Lung (tissue), 12 donors: Measurements from ENCODE around the gene KRT3. TPM values are rescaled to one million over a fixed set of nuclear protein-coding genes. Genes with fewer than 3 reads are reported as not detected.

Source experiments
- ATAC-seq: fragments of 200-7000 bp; cut with Tn5 transposase; one replicate; pipeline ENCODE4 v1.9.1; 2020; ENCODE audit warnings: moderate number of reproducible peaks; ENCODE audit not compliant: insufficient read depth, low FRiP score
- DNase-seq, 3 donors: peaks; one replicate each; pipeline ENCODE4 v3.0.0-alpha.2; 2013 to 2017
- H3K27ac ChIP-seq, 2 donors: one replicate each; pipeline ENCODE4 v1.5.1; 2013; ENCODE audit warnings: mild to moderate bottlenecking in 2 of 2, moderate library complexity in 2 of 2, control low read depth in 1 of 2, inconsistent platforms in 1 of 2, low read depth in 1 of 2, low read length in 1 of 2
- H3K27me3 ChIP-seq, 3 donors: one replicate each; pipeline ENCODE4 v1.5.1; 2013; ENCODE audit warnings: low read length in 2 of 3; ENCODE audit not compliant: control insufficient read depth in 3 of 3, insufficient read depth in 3 of 3
- H3K36me3 ChIP-seq, 4 donors: one replicate each; pipeline ENCODE4 v1.5.1; 2013; ENCODE audit warnings: low read length in 4 of 4, mild to moderate bottlenecking in 1 of 4, moderate library complexity in 1 of 4; ENCODE audit not compliant: control insufficient read depth in 4 of 4, insufficient read depth in 4 of 4
- H3K4me1 ChIP-seq, 5 donors: one replicate each; pipeline ENCODE4 v1.5.1; 2013; ENCODE audit warnings: low read length in 5 of 5, mild to moderate bottlenecking in 2 of 5, moderate library complexity in 1 of 5; ENCODE audit not compliant: control insufficient read depth in 5 of 5, insufficient read depth in 5 of 5
- H3K4me3 ChIP-seq: one replicate; pipeline ENCODE4 v1.5.1; 2013; ENCODE audit warnings: mild to moderate bottlenecking, control low read depth, moderate library complexity
- H3K9ac ChIP-seq, 2 donors: one replicate each; pipeline ENCODE4 v1.5.1; 2013; ENCODE audit warnings: low read length in 2 of 2, control low read depth in 1 of 2; ENCODE audit not compliant: insufficient read depth in 1 of 2
- H3K9me3 ChIP-seq, 4 donors: one replicate each; pipeline ENCODE4 v1.5.1; 2013; ENCODE audit warnings: low read length in 3 of 4, mild to moderate bottlenecking in 1 of 4, moderate library complexity in 1 of 4; ENCODE audit not compliant: control insufficient read depth in 4 of 4, insufficient read depth in 3 of 4
- WGBS, 2 donors: extraction: QIAGEN DNeasy Blood & Tissue Kit; methylation state at CpG; one replicate each; pipeline ENCODE4 v1.1.7; 2013; 5-methylcytosine and 5-hydroxymethylcytosine counted together
- polyA plus RNA-seq, 2 donors: library from polyadenylated mRNA; stranded (reverse); fragments of 200-250 nt; gene quantifications; one replicate each; pipeline ENCODE4 v1.2.1, GENCODE V29; 2013
- total RNA-seq, 2 donors: library from RNA; depleted of rRNA in 1 of 2; stranded (reverse); fragments of >200 nt in 1 of 2; gene quantifications; one replicate each; pipeline ENCODE4 v1.2.1, GENCODE V29; 2014 to 2021
- TF ChIP-seq, protein P1 (sequence below): IDR thresholded peaks from 2 replicates; pipeline ENCODE4 v1.5.1; 2012; ENCODE audit warnings: mild to moderate bottlenecking; ENCODE audit errors: control extremely low read depth, extremely low read depth
- donor health status: control.
- donor health status: control.
- donor health status: Bipolar disorder and iron deficiency.
- donor health status: healthy.
- donor health status: DM: yes; HTN: yes; CAD: no.

Gene KRT3
- total and polyA plus RNA-seq, 4 donors, result not detected

DNA sequence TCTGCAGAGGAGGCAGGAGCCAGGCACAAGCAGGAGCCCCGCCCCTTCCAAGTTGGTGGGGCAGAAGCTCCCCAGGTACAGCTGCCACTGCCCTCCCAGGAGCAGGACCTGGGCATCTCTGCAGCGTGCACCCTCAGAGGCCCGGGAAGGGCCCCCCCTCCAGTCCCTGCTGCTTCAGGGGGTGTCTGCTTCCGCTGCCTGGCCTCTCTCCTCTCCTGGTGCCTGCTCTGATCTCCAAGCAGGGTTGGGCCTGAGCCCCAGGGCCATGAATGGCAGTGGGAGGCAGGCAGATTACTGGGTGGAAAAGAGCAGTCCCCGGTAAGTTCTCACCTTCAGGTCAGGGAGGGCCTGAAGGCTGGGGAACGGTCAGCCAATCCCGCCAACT, 53.7 kb downstream of the KRT3 start:
- ATAC-seq (no peak), DNase-seq (no peak)
- no peak overlapping the region for H3K9ac ChIP-seq
- H3K27ac ChIP-seq, result no peak overlapping the region
- H3K4me1 ChIP-seq, result no peaks in the 10 kb centered on the region
- no peaks in the 10 kb centered on the region for H3K36me3 ChIP-seq
- peaks cover 0 to 5% (median 0%) of the 10 kb centered on the region in 4 donors for H3K9me3 ChIP-seq
- 74 to 75% methylated on average over 6 to 7 of the region's 7 CpGs for WGBS, 2 donors
- TF ChIP-seq, protein P1, sequence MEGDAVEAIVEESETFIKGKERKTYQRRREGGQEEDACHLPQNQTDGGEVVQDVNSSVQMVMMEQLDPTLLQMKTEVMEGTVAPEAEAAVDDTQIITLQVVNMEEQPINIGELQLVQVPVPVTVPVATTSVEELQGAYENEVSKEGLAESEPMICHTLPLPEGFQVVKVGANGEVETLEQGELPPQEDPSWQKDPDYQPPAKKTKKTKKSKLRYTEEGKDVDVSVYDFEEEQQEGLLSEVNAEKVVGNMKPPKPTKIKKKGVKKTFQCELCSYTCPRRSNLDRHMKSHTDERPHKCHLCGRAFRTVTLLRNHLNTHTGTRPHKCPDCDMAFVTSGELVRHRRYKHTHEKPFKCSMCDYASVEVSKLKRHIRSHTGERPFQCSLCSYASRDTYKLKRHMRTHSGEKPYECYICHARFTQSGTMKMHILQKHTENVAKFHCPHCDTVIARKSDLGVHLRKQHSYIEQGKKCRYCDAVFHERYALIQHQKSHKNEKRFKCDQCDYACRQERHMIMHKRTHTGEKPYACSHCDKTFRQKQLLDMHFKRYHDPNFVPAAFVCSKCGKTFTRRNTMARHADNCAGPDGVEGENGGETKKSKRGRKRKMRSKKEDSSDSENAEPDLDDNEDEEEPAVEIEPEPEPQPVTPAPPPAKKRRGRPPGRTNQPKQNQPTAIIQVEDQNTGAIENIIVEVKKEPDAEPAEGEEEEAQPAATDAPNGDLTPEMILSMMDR, result no peak
- peaks cover 0 to 3% (median 0%) of the 10 kb centered on the region in 3 donors for H3K27me3 ChIP-seq
- no peak overlapping the region for H3K4me3 ChIP-seq

DNA sequence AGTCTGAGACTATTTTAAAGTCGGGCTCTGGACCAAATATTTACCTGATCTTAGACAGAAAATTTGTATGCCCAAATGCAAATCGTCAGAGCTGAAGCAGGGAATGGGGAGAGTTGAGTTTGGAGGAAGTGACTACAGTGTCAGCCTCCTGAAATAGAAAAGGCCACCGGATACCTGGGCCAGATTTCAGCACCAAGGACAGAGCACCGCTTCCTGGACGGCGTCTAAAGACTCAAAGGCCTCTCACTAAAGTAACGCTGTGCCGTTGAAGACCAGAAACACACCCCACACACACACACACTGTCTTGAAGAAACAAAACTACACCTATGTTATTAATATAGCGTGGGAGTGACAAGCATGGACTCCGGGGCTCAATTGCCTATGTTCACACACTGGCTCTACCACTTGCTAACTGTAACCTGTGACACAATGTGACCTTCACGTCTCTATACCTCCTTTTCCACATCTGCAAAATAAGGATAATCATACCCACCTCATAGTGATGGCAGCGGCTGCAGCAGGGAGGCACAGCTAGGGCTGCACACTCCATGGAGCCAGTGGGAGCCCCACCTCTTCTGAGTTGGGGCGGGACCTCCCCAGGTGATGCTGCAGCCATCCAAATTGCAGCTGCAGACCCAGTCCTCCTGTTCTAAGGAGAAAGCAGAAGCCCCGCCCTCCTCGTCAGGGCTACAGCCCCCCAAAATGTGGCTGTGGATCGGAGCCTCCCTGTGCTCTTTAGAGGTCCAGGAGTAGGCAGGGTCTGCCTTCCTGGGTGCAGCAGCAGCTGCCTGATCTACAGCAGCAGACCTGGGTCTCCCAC, 54.3 kb downstream of the KRT3 start:
- TF ChIP-seq, protein P1, result no peak
- ATAC-seq (no peak), DNase-seq (peak; percentile 65 to 84 (median 69))
- H3K4me1 ChIP-seq, result no peaks in the 10 kb centered on the region
- H3K9me3 ChIP-seq, result peaks cover 0 to 5% (median 0%) of the 10 kb centered on the region in 4 donors
- H3K27ac ChIP-seq, result no peak overlapping the region
- H3K27me3 ChIP-seq, result peaks cover 0 to 3% (median 3%) of the 10 kb centered on the region in 3 donors
- WGBS, 2 donors, result 15 to 19% methylated on average over 16 of the region's 16 CpGs
- no peak overlapping the region for H3K9ac ChIP-seq
- H3K4me3 ChIP-seq, result no peak overlapping the region
- H3K36me3 ChIP-seq, result no peaks in the 10 kb centered on the region

DNA sequence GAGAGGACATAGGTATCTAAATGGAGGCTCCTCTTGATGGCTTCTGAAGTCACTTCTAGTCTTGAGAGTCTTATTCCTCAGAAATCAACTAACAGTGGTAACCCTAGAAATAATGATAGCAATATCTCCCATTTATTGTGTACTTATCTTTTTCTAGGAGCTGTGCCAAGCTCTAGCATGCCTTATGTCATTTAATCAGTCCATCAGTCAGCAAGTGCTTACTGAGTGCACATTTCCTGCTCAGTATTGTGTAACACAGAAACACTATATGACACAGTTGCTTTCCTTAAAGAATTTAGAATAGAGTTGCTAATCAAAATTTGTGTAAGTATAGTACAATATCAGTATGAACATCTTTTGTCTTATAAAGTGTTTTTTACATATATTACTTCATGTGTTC, 55.3 kb downstream of the KRT3 start:
- ATAC-seq, result no peak
- TF ChIP-seq, protein P1, result no peak
- Histone ChIP-seq H3K27me3 (peaks cover 0 to 4% (median 3%) of the 10 kb centered on the region in 3 donors), H3K36me3 (no peaks in the 10 kb centered on the region), H3K4me1 (no peaks in the 10 kb centered on the region), H3K27ac (no peak overlapping the region), H3K4me3 (no peak overlapping the region), H3K9me3 (peaks cover 0 to 5% (median 0%) of the 10 kb centered on the region in 4 donors), H3K9ac (no peak overlapping the region)
- peak in 1 of 3 donors; percentile 3 for DNase-seq
